CD8-positive, alpha-beta memory T cell (primary cell): ENCODE measurements around the gene NFATC3. TPM values are rescaled to one million over a fixed set of nuclear protein-coding genes. Genes with fewer than 3 reads are reported as not detected.

Source experiments
- CTCF ChIA-PET: fragments of 350-600 bp; sonication (Branson Sonifier 250); formaldehyde crosslinking; loops from one replicate; lab custom pipeline; 2021; ENCODE audit warnings: antibody characterized with exemption; lab: Charles Lee
- POLR2A ChIA-PET: fragments of 350-600 bp; sonication (Branson Sonifier 250); formaldehyde crosslinking; loops from one replicate; lab custom pipeline; 2021; ENCODE audit warnings: antibody characterized with exemption; lab: Charles Lee
- DNase-seq, 5 donors: peaks; one replicate each; pipeline versions ENCODE4 v3.0.0 to v3.0.0-alpha.2; 2020 to 2022; ENCODE audit warnings: mixed read lengths in 1 of 5
- H3K27ac ChIP-seq: one replicate; pipeline ENCODE4 v1.7.0; 2013; ENCODE audit warnings: low read depth, mild to moderate bottlenecking, low read length, moderate library complexity
- H3K27me3 ChIP-seq: 2 replicates; pipeline ENCODE4 v1.7.0; 2013; ENCODE audit warnings: low read length, mild to moderate bottlenecking; ENCODE audit not compliant: insufficient read depth, poor library complexity, severe bottlenecking
- H3K36me3 ChIP-seq: 2 replicates; pipeline ENCODE4 v1.7.0; 2013; ENCODE audit warnings: mild to moderate bottlenecking, low read length, moderate library complexity; ENCODE audit not compliant: insufficient read depth
- H3K4me1 ChIP-seq: 2 replicates; pipeline ENCODE4 v1.7.0; 2013; ENCODE audit warnings: mild to moderate bottlenecking, low read length, moderate library complexity; ENCODE audit not compliant: insufficient read depth
- H3K4me3 ChIP-seq: 2 replicates; pipeline ENCODE4 v1.7.0; 2013; ENCODE audit warnings: mild to moderate bottlenecking, low read length
- H3K9me3 ChIP-seq: 2 replicates; pipeline ENCODE4 v1.7.0; 2013; ENCODE audit warnings: mild to moderate bottlenecking, low read length
- H3K27ac Mint-ChIP-seq, 8 donors: one replicate each; pipeline ENCODE4 v1.8.0; 2020 to 2021; ENCODE audit warnings: mixed read lengths in 8 of 8, mild to moderate bottlenecking in 6 of 8, inconsistent platforms in 3 of 8, moderate library complexity in 3 of 8
- H3K27me3 Mint-ChIP-seq, 2 donors: one replicate each; pipeline ENCODE4 v1.8.0; 2020 to 2021; ENCODE audit warnings: mixed read lengths in 2 of 2, mild to moderate bottlenecking in 1 of 2, moderate library complexity in 1 of 2
- H3K36me3 Mint-ChIP-seq, 3 donors: one replicate each; pipeline ENCODE4 v1.8.0; 2020 to 2021; ENCODE audit warnings: mixed read lengths in 3 of 3, inconsistent platforms in 1 of 3, mild to moderate bottlenecking in 1 of 3
- H3K4me1 Mint-ChIP-seq, 3 donors: one replicate each; pipeline ENCODE4 v1.8.0; 2020 to 2021; ENCODE audit warnings: mixed read lengths in 3 of 3, inconsistent platforms in 1 of 3, mild to moderate bottlenecking in 1 of 3
- H3K4me3 Mint-ChIP-seq, 7 donors: one replicate each; pipeline ENCODE4 v1.8.0; 2020 to 2021; ENCODE audit warnings: mixed read lengths in 7 of 7, mild to moderate bottlenecking in 6 of 7, moderate library complexity in 4 of 7, inconsistent platforms in 2 of 7
- H3K9me3 Mint-ChIP-seq, 5 donors: one replicate each; pipeline ENCODE4 v1.8.0; 2020 to 2022; ENCODE audit warnings: mixed read lengths in 5 of 5, mild to moderate bottlenecking in 3 of 5, moderate library complexity in 2 of 5, inconsistent platforms in 1 of 5
- polyA plus RNA-seq: library from polyadenylated mRNA; unstranded; fragments of 300-500 nt; fragmentation: Illumina TruSeq; gene quantifications from one replicate; pipeline ENCODE4 v1.2.3, GENCODE V29; 2021
- total RNA-seq, 2 experiments: library from RNA; stranded (reverse); gene quantifications; one replicate each; pipeline ENCODE4 v1.2.3, GENCODE V29; 2021

The NFATC3 gene
- total and polyA plus RNA-seq, 3 experiments from 2014 or later: 91.1 to 120 (median 95.9) TPM

DNA sequence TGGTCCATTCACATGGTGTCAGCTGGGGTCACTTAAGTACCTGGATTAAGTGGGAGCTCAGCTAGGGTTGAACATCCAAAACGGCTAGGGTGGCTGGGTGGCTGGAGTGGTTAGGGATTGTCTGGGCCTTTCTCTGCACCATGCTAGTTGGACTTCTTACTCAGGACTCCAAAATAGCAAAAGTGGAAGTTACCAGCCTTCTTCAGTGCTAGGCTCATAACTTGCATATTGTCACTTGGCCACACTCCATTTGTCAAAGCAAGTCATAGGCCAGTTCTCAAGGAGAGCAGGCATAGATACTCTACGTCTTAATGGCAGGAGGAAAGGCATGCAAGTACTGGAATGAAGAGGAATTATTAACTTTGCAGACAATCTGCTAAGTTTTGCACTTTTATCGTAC is 81.1 kb downstream of the NFATC3 start:
- no peak for DNase-seq

GRCh38 chr16:68179196-68179795 is 94.1 kb downstream of the NFATC3 start:
- Mint-ChIP-seq H3K9me3 (no peaks in the 10 kb centered on the region), H3K4me3 (no peak overlapping the region), H3K36me3 (peaks cover 19 to 83% (median 41%) of the 10 kb centered on the region in 3 donors), H3K27me3 (no peaks in the 10 kb centered on the region), H3K27ac (peak overlapping the region in 5 of 8 donors; percentile 5 to 39 (median 10)), H3K4me1 (peaks cover 14 to 27% (median 21%) of the 10 kb centered on the region in 3 donors)
- ChIA-PET CTCF (no interaction called here), POLR2A (interaction anchor here (1.3 kb wide), 1 partner anchor 17 kb away, joined by 3 read pairs; no protein-coding TSS in a partner anchor)
- no peaks in the 10 kb centered on the region for H3K27me3 ChIP-seq
- H3K4me3 ChIP-seq: no peak overlapping the region
- no peak for DNase-seq
- no peaks in the 10 kb centered on the region for H3K4me1 ChIP-seq
- no peaks in the 10 kb centered on the region for H3K9me3 ChIP-seq
- no peak overlapping the region for H3K27ac ChIP-seq
- H3K36me3 ChIP-seq: peaks cover 25% of the 10 kb centered on the region

More for the DNA sequence above, 81.1 kb downstream of the NFATC3 start:
- peaks cover 10% of the 10 kb centered on the region for H3K36me3 ChIP-seq
- Mint-ChIP-seq H3K36me3 (peaks cover 3 to 55% (median 7%) of the 10 kb centered on the region in 3 donors), H3K4me1 (peaks cover 0 to 7% (median 0%) of the 10 kb centered on the region in 3 donors), H3K27ac (peak overlapping the region in 3 of 8 donors; percentile 26 to 56 (median 43)), H3K9me3 (no peaks in the 10 kb centered on the region), H3K27me3 (no peaks in the 10 kb centered on the region), H3K4me3 (no peak overlapping the region)
- no peaks in the 10 kb centered on the region for H3K9me3 ChIP-seq
- no peak overlapping the region for H3K27ac ChIP-seq
- ChIA-PET POLR2A (no interaction called here), CTCF (interaction anchor here (1.1 kb wide), 1 partner anchor 62 kb away, joined by 3 read pairs; no protein-coding TSS in a partner anchor)
- H3K27me3 ChIP-seq: no peaks in the 10 kb centered on the region
- no peaks in the 10 kb centered on the region for H3K4me1 ChIP-seq
- H3K4me3 ChIP-seq: no peak overlapping the region

DNA sequence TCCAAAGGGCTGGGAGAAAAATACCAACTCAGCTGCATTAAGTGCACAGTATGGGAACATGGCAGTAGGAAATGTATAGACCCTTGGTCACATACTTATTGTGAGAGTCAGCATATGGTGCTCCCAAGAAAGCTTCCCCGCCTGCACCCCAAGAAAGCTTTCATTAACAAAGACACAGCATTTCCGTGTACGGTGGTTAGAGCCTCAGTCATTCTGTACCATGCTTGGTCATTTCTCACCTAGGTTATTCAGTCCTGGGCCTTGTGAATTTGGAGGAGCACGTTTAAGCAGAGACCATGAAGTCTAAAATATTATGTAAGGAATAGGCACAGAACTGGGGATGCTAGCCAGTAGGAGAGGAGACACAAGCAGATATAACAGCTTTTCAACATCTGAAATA is 94.7 kb downstream of the NFATC3 start:
- Mint-ChIP-seq H3K36me3 (peaks cover 20 to 83% (median 40%) of the 10 kb centered on the region in 3 donors), H3K4me1 (peaks cover 14 to 27% (median 20%) of the 10 kb centered on the region in 3 donors)
- H3K4me3 ChIP-seq: no peak overlapping the region

DNA sequence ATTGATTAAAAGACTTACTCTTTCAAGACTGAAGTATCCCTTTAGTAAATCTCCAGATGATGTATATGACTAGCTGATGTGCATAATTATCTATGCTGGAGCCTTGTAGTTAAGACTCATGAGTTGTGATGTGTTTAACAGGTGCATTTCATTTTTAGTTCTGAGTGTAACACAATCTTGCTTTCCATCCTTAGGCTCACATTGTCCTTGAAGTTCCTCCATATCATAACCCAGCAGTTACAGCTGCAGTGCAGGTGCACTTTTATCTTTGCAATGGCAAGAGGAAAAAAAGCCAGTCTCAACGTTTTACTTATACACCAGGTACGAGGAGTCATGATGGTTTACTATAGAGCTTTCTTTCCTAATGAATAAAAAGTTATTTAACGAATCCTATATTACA is 97.9 kb downstream of the NFATC3 start:
- H3K27me3 Mint-ChIP-seq: no peaks in the 10 kb centered on the region
- DNase-seq: no peak
- H3K4me3 Mint-ChIP-seq: no peak overlapping the region
- no peak overlapping the region for H3K27ac ChIP-seq
- peaks cover 7 to 13% (median 8%) of the 10 kb centered on the region in 3 donors for H3K4me1 Mint-ChIP-seq
- ChIA-PET POLR2A (no interaction called here), CTCF (no interaction called here)
- H3K27me3 ChIP-seq: no peaks in the 10 kb centered on the region
- peaks cover 20 to 83% (median 39%) of the 10 kb centered on the region in 3 donors for H3K36me3 Mint-ChIP-seq
- no peaks in the 10 kb centered on the region for H3K9me3 ChIP-seq
- no peaks in the 10 kb centered on the region for H3K4me1 ChIP-seq
- H3K36me3 ChIP-seq: peaks cover 31% of the 10 kb centered on the region
- H3K4me3 ChIP-seq: no peak overlapping the region
- no peaks in the 10 kb centered on the region for H3K9me3 Mint-ChIP-seq
- H3K27ac Mint-ChIP-seq: peak overlapping the region in 4 of 8 donors; percentile 11 to 64 (median 32)

More for the DNA sequence above, 94.7 kb downstream of the NFATC3 start:
- no peaks in the 10 kb centered on the region for H3K9me3 Mint-ChIP-seq
- POLR2A ChIA-PET: interaction anchor here (1.3 kb wide), 1 partner anchor 17 kb away, joined by 3 read pairs; no protein-coding TSS in a partner anchor
- DNase-seq: no peak
- Histone ChIP-seq H3K27me3 (no peaks in the 10 kb centered on the region), H3K27ac (no peak overlapping the region), H3K36me3 (peaks cover 26% of the 10 kb centered on the region), H3K9me3 (no peaks in the 10 kb centered on the region), H3K4me1 (no peaks in the 10 kb centered on the region)
- no peaks in the 10 kb centered on the region for H3K27me3 Mint-ChIP-seq
- CTCF ChIA-PET: no interaction called here
- H3K4me3 Mint-ChIP-seq: no peak overlapping the region
- peak overlapping the region in 4 of 8 donors; percentile 0 to 76 (median 48) for H3K27ac Mint-ChIP-seq

- peak overlapping the region in 3 of 8 donors; percentile 49 to 93 (median 61) for H3K27ac Mint-ChIP-seq
- no peaks in the 10 kb centered on the region for H3K9me3 ChIP-seq
- H3K9me3 Mint-ChIP-seq: no peaks in the 10 kb centered on the region
- H3K27ac ChIP-seq: no peak overlapping the region
- no peak for DNase-seq
- peaks cover 6 to 15% (median 7%) of the 10 kb centered on the region in 3 donors for H3K4me1 Mint-ChIP-seq
- no peaks in the 10 kb centered on the region for H3K27me3 ChIP-seq
- no peaks in the 10 kb centered on the region for H3K4me1 ChIP-seq
- ChIA-PET CTCF (interaction anchor here (0.6 kb wide), 1 partner anchor 163 kb away, joined by 3 read pairs; no protein-coding TSS in a partner anchor), POLR2A (no interaction called here)
- H3K36me3 ChIP-seq: peaks cover 37% of the 10 kb centered on the region
- H3K27me3 Mint-ChIP-seq: no peaks in the 10 kb centered on the region
- H3K4me3 ChIP-seq: no peak overlapping the region
- H3K4me3 Mint-ChIP-seq: no peak overlapping the region
- peaks cover 16 to 74% (median 29%) of the 10 kb centered on the region in 3 donors for H3K36me3 Mint-ChIP-seq
Observed at GRCh38 chr16:68186877-68187276, 101.7 kb downstream of the NFATC3 start.

DNA sequence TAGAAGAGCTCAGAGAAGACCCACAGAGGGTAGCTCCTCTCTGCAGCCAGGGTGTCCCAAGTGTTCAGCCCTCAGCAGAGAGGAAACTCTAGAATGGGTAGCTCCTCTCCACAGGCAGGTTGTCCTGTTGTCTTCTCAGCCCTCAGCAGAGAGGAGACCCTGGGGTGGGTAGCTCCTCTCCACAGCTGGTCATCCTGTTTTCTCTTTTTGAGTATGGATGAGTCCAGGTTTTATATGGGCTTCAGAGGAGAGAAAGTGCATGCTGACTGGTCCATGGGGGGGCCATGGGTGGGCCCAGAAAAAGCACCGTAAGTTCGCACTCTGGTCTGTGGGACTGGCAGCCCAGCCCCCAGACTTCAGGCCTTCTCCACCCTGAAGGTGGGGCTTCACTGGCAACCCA is 102.3 kb downstream of the NFATC3 start:
- H3K36me3 ChIP-seq: peaks cover 39% of the 10 kb centered on the region
- H3K36me3 Mint-ChIP-seq: peaks cover 16 to 74% (median 29%) of the 10 kb centered on the region in 3 donors
- H3K27me3 Mint-ChIP-seq: no peaks in the 10 kb centered on the region
- no peak overlapping the region for H3K4me3 ChIP-seq
- H3K9me3 ChIP-seq: no peaks in the 10 kb centered on the region
- no peaks in the 10 kb centered on the region for H3K9me3 Mint-ChIP-seq
- no peak overlapping the region for H3K4me3 Mint-ChIP-seq
- H3K27me3 ChIP-seq: no peaks in the 10 kb centered on the region
- peaks cover 6 to 15% (median 9%) of the 10 kb centered on the region in 3 donors for H3K4me1 Mint-ChIP-seq
- H3K4me1 ChIP-seq: no peaks in the 10 kb centered on the region
- H3K27ac ChIP-seq: no peak overlapping the region
- CTCF ChIA-PET: interaction anchor here (0.6 to 1.0 kb wide), 2 partner anchors 8 to 163 kb away, joined by 3 read pairs; no protein-coding TSS in a partner anchor
- H3K27ac Mint-ChIP-seq: peak overlapping the region in 1 of 8 donors; percentile 15
- POLR2A ChIA-PET: no interaction called here
- no peak for DNase-seq

DNA sequence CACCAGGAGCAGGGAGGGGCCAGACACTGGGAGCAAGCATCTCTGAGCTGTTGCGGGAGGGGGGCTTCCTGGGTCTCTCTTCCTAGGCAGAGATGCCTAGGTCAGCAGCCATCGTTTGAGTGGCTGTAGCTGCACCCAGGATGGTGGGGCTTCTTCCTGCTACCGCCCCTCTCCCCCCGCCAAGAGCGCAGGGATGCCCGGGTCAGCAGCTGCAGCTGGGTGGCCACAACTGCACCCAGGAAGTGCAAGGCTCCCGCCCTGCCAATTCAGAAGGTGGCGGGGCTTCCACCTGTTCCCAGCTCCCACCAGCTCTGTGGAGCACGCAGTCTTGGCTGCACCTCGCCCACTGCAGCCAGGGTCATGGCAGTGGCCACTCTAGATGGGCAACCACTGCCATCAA is 103.0 kb downstream of the NFATC3 start:
- Mint-ChIP-seq H3K36me3 (peaks cover 14 to 76% (median 26%) of the 10 kb centered on the region in 3 donors), H3K27ac (no peak overlapping the region), H3K27me3 (no peaks in the 10 kb centered on the region), H3K9me3 (no peaks in the 10 kb centered on the region), H3K4me3 (no peak overlapping the region), H3K4me1 (peaks cover 6 to 15% (median 15%) of the 10 kb centered on the region in 3 donors)
- ChIA-PET POLR2A (no interaction called here), CTCF (interaction anchor here (1.0 kb wide), 1 partner anchor 8 kb away, joined by 3 read pairs; no protein-coding TSS in a partner anchor)
- Histone ChIP-seq H3K36me3 (peaks cover 36% of the 10 kb centered on the region), H3K27me3 (no peaks in the 10 kb centered on the region), H3K4me3 (no peak overlapping the region), H3K27ac (no peak overlapping the region), H3K4me1 (no peaks in the 10 kb centered on the region), H3K9me3 (no peaks in the 10 kb centered on the region)
- DNase-seq: no peak

GRCh38 chr16:68190081-68190480 is 104.9 kb downstream of the NFATC3 start:
- Histone ChIP-seq H3K4me3 (no peak overlapping the region), H3K36me3 (peaks cover 32% of the 10 kb centered on the region), H3K27ac (no peak overlapping the region), H3K27me3 (no peaks in the 10 kb centered on the region), H3K4me1 (no peaks in the 10 kb centered on the region), H3K9me3 (no peaks in the 10 kb centered on the region)
- DNase-seq: no peak
- CTCF ChIA-PET: no interaction called here
- H3K36me3 Mint-ChIP-seq: peaks cover 7 to 79% (median 18%) of the 10 kb centered on the region in 3 donors
- no peaks in the 10 kb centered on the region for H3K27me3 Mint-ChIP-seq
- peaks cover 9 to 22% (median 13%) of the 10 kb centered on the region in 3 donors for H3K4me1 Mint-ChIP-seq
- no peak overlapping the region for H3K27ac Mint-ChIP-seq
- POLR2A ChIA-PET: no interaction called here
- H3K4me3 Mint-ChIP-seq: no peak overlapping the region
- H3K9me3 Mint-ChIP-seq: no peaks in the 10 kb centered on the region
